ENCODE data around the gene VMAC.

The VMAC gene

GRCh38 chr19:5923356-5923755, 18.7 kb downstream of the VMAC start:
- no peak for TF ChIP-seq SIN3A (IDR thresholded peaks at IDR 0.05; ENCODE audit: borderline replicate concordance, insufficient read depth, low read length)
- TF ChIP-seq REST (IDR thresholded peaks at IDR 0.05; ENCODE audit: insufficient read depth in 1 of 2, low read depth in 2 of 2, low read length in 2 of 2) = no peak
- no peak for TF ChIP-seq TAF1 (IDR thresholded peaks at IDR 0.05; ENCODE audit: borderline replicate concordance, insufficient read depth, low read length)
- no peak for TF ChIP-seq FOXP2 (optimal IDR thresholded peaks at IDR 0.05; ENCODE audit: borderline replicate concordance, extremely low read depth, extremely low read length, insufficient read depth)
- TF ChIP-seq POLR2AphosphoS5 (IDR thresholded peaks at IDR 0.05; ENCODE audit: low read depth, low read length) = no peak

GRCh38 chr19:5925830-5926427, 21.3 kb downstream of the VMAC start:
- TF ChIP-seq SIN3A (IDR thresholded peaks at IDR 0.05; ENCODE audit: borderline replicate concordance, insufficient read depth, low read length) (no peak), POLR2AphosphoS5 (IDR thresholded peaks at IDR 0.05; ENCODE audit: low read depth, low read length) (no peak), TAF1 (IDR thresholded peaks at IDR 0.05; ENCODE audit: borderline replicate concordance, insufficient read depth, low read length) (no peak), FOXP2 (optimal IDR thresholded peaks at IDR 0.05; ENCODE audit: borderline replicate concordance, extremely low read depth, extremely low read length, insufficient read depth) (no peak), REST (IDR thresholded peaks at IDR 0.05; ENCODE audit: insufficient read depth in 1 of 2, low read depth in 2 of 2, low read length in 2 of 2) (no peak)

GRCh38 chr19:5926641-5927440, 22.2 kb downstream of the VMAC start:
- TF ChIP-seq REST (IDR thresholded peaks at IDR 0.05; ENCODE audit: insufficient read depth in 1 of 2, low read depth in 2 of 2, low read length in 2 of 2) = no peak
- TF ChIP-seq POLR2AphosphoS5 (IDR thresholded peaks at IDR 0.05; ENCODE audit: low read depth, low read length) = no peak
- TF ChIP-seq SIN3A (IDR thresholded peaks at IDR 0.05; ENCODE audit: borderline replicate concordance, insufficient read depth, low read length) = no peak
- TF ChIP-seq TAF1 (IDR thresholded peaks at IDR 0.05; ENCODE audit: borderline replicate concordance, insufficient read depth, low read length) = no peak
- TF ChIP-seq FOXP2 (optimal IDR thresholded peaks at IDR 0.05; ENCODE audit: borderline replicate concordance, extremely low read depth, extremely low read length, insufficient read depth) = no peak

DNA sequence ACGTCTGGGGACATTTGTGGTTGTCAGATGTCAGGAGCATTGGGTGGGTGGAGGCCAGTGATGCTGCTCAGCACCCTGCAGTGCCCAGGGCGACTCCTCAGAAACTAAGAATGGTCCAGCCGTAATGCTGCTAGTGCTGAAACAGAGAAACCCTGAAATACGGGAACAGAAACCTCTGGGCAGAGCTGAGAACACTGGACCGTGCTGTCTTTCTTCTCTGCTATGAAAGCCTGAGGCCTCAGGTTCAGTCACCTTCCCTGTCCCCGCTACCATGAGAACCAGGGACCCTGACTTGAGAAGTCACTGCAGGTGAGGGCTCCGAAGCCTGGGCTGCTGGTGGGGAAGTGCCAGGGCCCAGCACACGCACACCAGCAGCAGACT, 22.8 kb downstream of the VMAC start:
- TF ChIP-seq REST (IDR thresholded peaks at IDR 0.05; ENCODE audit: insufficient read depth in 1 of 2, low read depth in 2 of 2, low read length in 2 of 2) = no peak
- TF ChIP-seq POLR2AphosphoS5 (IDR thresholded peaks at IDR 0.05; ENCODE audit: low read depth, low read length) = no peak
- no peak for TF ChIP-seq TAF1 (IDR thresholded peaks at IDR 0.05; ENCODE audit: borderline replicate concordance, insufficient read depth, low read length)
- no peak for TF ChIP-seq SIN3A (IDR thresholded peaks at IDR 0.05; ENCODE audit: borderline replicate concordance, insufficient read depth, low read length)
- no peak for TF ChIP-seq FOXP2 (optimal IDR thresholded peaks at IDR 0.05; ENCODE audit: borderline replicate concordance, extremely low read depth, extremely low read length, insufficient read depth)

All from PFSK-1 (cell line).